K562 (cell line): ENCODE measurements around the gene CTU1. TPM values are rescaled to one million over a fixed set of nuclear protein-coding genes. Genes with fewer than 3 reads are reported as not detected.

Experiments
- ATAC-seq: fragments of 200-7000 bp; cut with Tn5 transposase; 3 replicates; pipeline ENCODE4 v1.9.1; 2020; ENCODE audit warnings: moderate library complexity
- BruUV-seq: library from RNA; stranded (reverse); fragments of 400-500 nt; replicated peaks from 2 replicates; lab custom pipeline; 2021; lab: Mats Ljungman, UMichigan
- CTCF ChIA-PET: fragments of 300-600 bp; formaldehyde crosslinking; extraction: SDS; loops from one replicate; lab custom pipeline; 2021; ENCODE audit warnings: low intra/inter-chr PET ratio; lab: Yijun Ruan, JAX
- POLR2A ChIA-PET: fragments of 300-600, 350-650 bp; sonication (Branson Sonifier 250); formaldehyde crosslinking; extraction: SDS; loops from one replicate; lab custom pipeline; 2021; ENCODE audit warnings: antibody characterized with exemption, inconsistent platforms; lab: Yijun Ruan, JAX
- DNase-seq, 4 experiments: peaks; one replicate each; pipeline versions ENCODE4 v3.0.0 to v3.0.0-alpha.2; 2011 to 2018; ENCODE audit warnings: low spot score in 3 of 4, mixed read lengths in 3 of 4; ENCODE audit errors: extremely low read depth in 1 of 4
- FAIRE-seq: peaks from 2 replicates; lab custom pipeline; 2011; peaks lifted over from hg19 to GRCh38; lab: Jason Lieb, UNC
- H2AFZ ChIP-seq: 2 replicates; pipeline ENCODE4 v1.6.0; 2011; ENCODE audit warnings: low read depth, low read length, control low read depth, inconsistent platforms
- H3K27ac ChIP-seq: fragments of 200-600 bp; 3 replicates; pipeline ENCODE4 v1.8.0; 2011; ENCODE audit warnings: low read depth, mild to moderate bottlenecking, control low read depth, inconsistent platforms, low read length, moderate library complexity, mixed read lengths; ENCODE audit errors: extremely low read depth
- H3K27me3 ChIP-seq, 2 experiments: fragments of 300-600 bp in 1 of 2; 2 replicates in 1 of 2; 3 replicates in 1 of 2; pipeline versions ENCODE4 v1.6.0 to v1.8.0; 2011; ENCODE audit warnings: inconsistent platforms in 2 of 2, low read length in 2 of 2, mild to moderate bottlenecking in 1 of 2, mixed read lengths in 1 of 2, moderate library complexity in 1 of 2; ENCODE audit not compliant: control insufficient read depth in 2 of 2, insufficient read depth in 2 of 2
- H3K36me3 ChIP-seq: fragments of 300-600 bp; 3 replicates; pipeline ENCODE4 v1.8.0; 2011; ENCODE audit warnings: mild to moderate bottlenecking, low read length, inconsistent platforms; ENCODE audit not compliant: control insufficient read depth, insufficient read depth
- H3K4me1 ChIP-seq, 2 experiments: fragments of 200-600 bp in 1 of 2; replicated peaks in 1 of 2; 2 replicates in 1 of 2; 3 replicates in 1 of 2; pipeline versions ENCODE4 v1.5.1 to v1.8.0; 2011; ENCODE audit warnings: inconsistent platforms in 2 of 2, low read length in 2 of 2, mild to moderate bottlenecking in 1 of 2, mixed read lengths in 1 of 2, moderate library complexity in 1 of 2; ENCODE audit not compliant: control insufficient read depth in 2 of 2, insufficient read depth in 2 of 2
- H3K4me2 ChIP-seq: 2 replicates; pipeline ENCODE4 v1.6.1; 2011; ENCODE audit warnings: low read length, control low read depth, inconsistent platforms, mixed read lengths; ENCODE audit not compliant: insufficient read depth
- H3K4me3 ChIP-seq: fragments of 200-600 bp; sonication (generic), shearing (Covaris generic); 2 replicates; pipeline ENCODE4 v1.5.1; 2016; ENCODE audit warnings: control low read depth, inconsistent platforms
- H3K79me2 ChIP-seq: fragments of 200-600 bp; 3 replicates; pipeline ENCODE4 v1.8.0; 2011; ENCODE audit warnings: low read length, inconsistent platforms; ENCODE audit not compliant: control insufficient read depth, insufficient read depth
- H3K9ac ChIP-seq, 2 experiments: 2 replicates each; pipeline versions ENCODE4 v1.6.0 to v1.6.1; 2011; ENCODE audit warnings: low read depth in 2 of 2, low read length in 2 of 2, control low read depth in 1 of 2, inconsistent platforms in 1 of 2, mild to moderate bottlenecking in 1 of 2, mixed read lengths in 1 of 2; ENCODE audit not compliant: insufficient read depth in 1 of 2
- H3K9me1 ChIP-seq: one replicate; pipeline ENCODE4 v1.6.0; 2011; ENCODE audit warnings: inconsistent platforms, mild to moderate bottlenecking, low read length, moderate library complexity; ENCODE audit not compliant: control insufficient read depth, insufficient read depth
- H3K9me3 ChIP-seq: replicated peaks from 2 replicates; pipeline ENCODE4 v1.5.1; 2011; ENCODE audit warnings: low read depth, low read length, inconsistent platforms; ENCODE audit not compliant: control insufficient read depth, insufficient read depth
- H4K20me1 ChIP-seq: replicated peaks from 2 replicates; pipeline ENCODE4 v1.6.1; 2011; ENCODE audit warnings: low read length, inconsistent platforms, mixed read lengths; ENCODE audit not compliant: control insufficient read depth, insufficient read depth
- BACH1 ChIP-seq: fragments of 200-800 bp; sonication (Bioruptor generic); IDR thresholded peaks from 2 replicates; pipeline ENCODE4 v1.6.1; 2016; ENCODE audit warnings: missing genetic modification characterization, missing compliant biosample characterization
- CBX5 ChIP-seq: IDR thresholded peaks from 2 replicates; pipeline ENCODE4 v1.6.1; 2014; ENCODE audit warnings: low read depth, borderline replicate concordance
- CTCFL ChIP-seq: IDR thresholded peaks from 2 replicates; pipeline ENCODE4 v1.6.1; 2011; ENCODE audit warnings: borderline replicate concordance, low read depth, mild to moderate bottlenecking, moderate library complexity, low read length; ENCODE audit not compliant: insufficient read depth, poor library complexity, severe bottlenecking
- HDGF ChIP-seq: fragments of 450-650 bp; IDR thresholded peaks from 2 replicates; pipeline ENCODE4 v1.6.1; 2016
- MTA3 ChIP-seq: fragments of 450-650 bp; formaldehyde crosslinking; IDR thresholded peaks from 2 replicates; pipeline ENCODE4 v1.6.1; 2017; ENCODE audit warnings: mild to moderate bottlenecking, borderline replicate concordance
- NR4A1 ChIP-seq, 2 experiments: fragments of 250-450 bp in 1 of 2; fragments of 450-650 bp in 1 of 2; sonication (Bioruptor Pico) in 1 of 2; IDR thresholded peaks; 2 replicates each; pipeline versions ENCODE4 v1.4.0 to v1.6.1; 2016 to 2020; ENCODE audit warnings: mild to moderate bottlenecking in 2 of 2, missing compliant biosample characterization in 1 of 2, missing genetic modification characterization in 1 of 2, moderate library complexity in 1 of 2
- RBBP5 ChIP-seq: fragments of 200-600 bp; sonication (generic); IDR thresholded peaks from 2 replicates; pipeline ENCODE4 v1.6.1; 2012; ENCODE audit warnings: borderline replicate concordance, mild to moderate bottlenecking, low read length, control low read depth, inconsistent platforms; ENCODE audit not compliant: insufficient read depth, poor library complexity, severe bottlenecking
- SMARCE1 ChIP-seq: fragments of 450-650 bp; IDR thresholded peaks from 2 replicates; pipeline ENCODE4 v1.7.1; 2016; ENCODE audit warnings: mild to moderate bottlenecking
- SNRNP70 ChIP-seq: fragments of 200-400 bp; formaldehyde crosslinking; optimal IDR thresholded peaks from 2 replicates; pipeline ENCODE3; 2017; ENCODE audit warnings: low read depth, low read length
- SREBF1 ChIP-seq: fragments of 150-350 bp; IDR thresholded peaks from 2 replicates; pipeline ENCODE4 v1.6.1; 2014; ENCODE audit warnings: antibody characterized with exemption, low read depth, low read length, borderline replicate concordance
- WHSC1 ChIP-seq: IDR thresholded peaks from one replicate; pipeline ENCODE4 v1.6.1; 2012; ENCODE audit warnings: low read length, control low read depth, inconsistent platforms
- ZBTB12 ChIP-seq: fragments of 250-450 bp; sonication (Bioruptor Pico); IDR thresholded peaks from 2 replicates; pipeline ENCODE4 v1.4.0; 2020
- WGBS: fragments of 100-300 bp; shearing (Covaris generic); methylation state at CpG from one replicate; pipeline ENCODE4 v1.1.6; 2016; ENCODE audit warnings: low coverage, mixed read lengths; ENCODE audit not compliant: insufficient coverage; ENCODE audit errors: missing lambda C conversion rate; 5-methylcytosine and 5-hydroxymethylcytosine counted together
- in situ Hi-C: fragments of 300-500 bp; cut with MboI; formaldehyde crosslinking; loops from 4 replicates; pipeline ENCODE4 v1.15.0; 2018; ENCODE audit warnings: inconsistent platforms, mixed read lengths
- intact Hi-C: fragments of 100-400 bp; cut with micrococcal nuclease; formaldehyde crosslinking; loops from 2 replicates; pipeline ENCODE4 v1.14.2; 2022
- polyA plus RNA-seq, 8 experiments: library from polyadenylated mRNA; depleted of rRNA in 4 of 8; stranded (reverse) in 5 of 8; unstranded in 3 of 8; fragments of >200 nt; fragmentation: Nextera tagmentation in 2 of 8; fragmentation: Illumina TruSeq in 1 of 8; extraction: Ambion mirVana in 2 of 8; extraction: Trizol in 1 of 8; gene quantifications; 2 replicates each; pipeline versions ENCODE4 v1.2.1 to v1.2.3, GENCODE V29; 2011 to 2014; ENCODE audit warnings: inconsistent platforms in 1 of 8, missing spikeins in 1 of 8
- total RNA-seq, 7 experiments: library from RNA; depleted of rRNA in 6 of 7; stranded (reverse); fragments of >200 nt in 6 of 7; fragmentation: Illumina TruSeq in 2 of 7; extraction: Trizol in 2 of 7; gene quantifications; 2 replicates each; pipeline versions ENCODE4 v1.2.1 to v1.2.3, GENCODE V29; 2011 to 2021; ENCODE audit warnings: low replicate concordance in 1 of 7
- TF ChIP-seq, protein P1 (sequence below): conservative IDR thresholded peaks from 2 replicates; pipeline ENCODE4 v1.6.1; 2011; ENCODE audit warnings: low read depth, mild to moderate bottlenecking, low read length; ENCODE audit not compliant: control insufficient read depth

CTU1 gene
- total and polyA plus RNA-seq, 9 of the 15 experiments (the other 6 are each of a cell fraction or from before 2014, with no cell fraction given) = 0.03 to 18.4 (median 2.3) TPM; not detected in 1

DNA sequence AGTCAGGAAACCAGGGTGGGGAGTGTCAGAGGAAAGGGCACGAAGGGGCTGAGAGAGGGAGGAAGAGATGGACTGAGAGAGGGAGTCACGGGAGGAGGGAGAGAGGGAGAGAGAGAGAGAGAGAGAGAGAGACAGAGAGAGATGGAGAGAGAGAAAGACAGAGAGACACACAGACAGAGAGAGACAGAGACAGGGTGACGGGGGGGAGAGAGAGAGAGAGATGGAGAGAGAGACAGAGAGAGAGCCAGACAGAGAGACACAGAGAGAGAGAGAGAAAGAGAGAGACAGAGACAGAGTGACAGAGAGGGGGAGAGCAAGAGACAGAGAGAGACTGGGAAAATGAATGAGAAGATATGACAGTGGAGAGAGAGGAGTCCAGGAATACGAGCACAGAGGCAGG, 25.0 kb downstream of the CTU1 start:
- Histone ChIP-seq H3K9me1 (no peaks in the 10 kb centered on the region), H3K9me3 (no peaks in the 10 kb centered on the region), H3K79me2 (no peaks in the 10 kb centered on the region), H3K27ac (no peak overlapping the region), H3K4me3 (no peak overlapping the region), H2AFZ (no peak overlapping the region), H3K27me3 (peaks cover 23 to 78% of the 10 kb centered on the region in 2 experiments; a peak in 4 of 5 replicates), H3K4me1 (peaks cover 0 to 10% of the 10 kb centered on the region in 2 experiments; a peak in 2 of 5 replicates), H3K9ac (no peak overlapping the region), H3K36me3 (no peaks in the 10 kb centered on the region), H4K20me1 (no peaks in the 10 kb centered on the region; the same call in 1 of the 2 replicates), H3K4me2 (no peak overlapping the region)
- intact Hi-C loops (no loop called here), in situ Hi-C loops (no loop called here)
- DNase-seq (no peak), FAIRE-seq (no peak), ATAC-seq (no peak)
- CTCF ChIA-PET = no interaction called here
- WGBS = 0% methylated on average over 1 of the region's 4 CpGs
- TF ChIP-seq SNRNP70 (no peak), NR4A1 (CRISPR knock-in tag; IDR thresholded peaks at IDR 0.05) (no peak), NR4A1 (tag; IDR thresholded peaks at IDR 0.05) (no peak), SREBF1 (no peak), ZBTB12 (no peak), SMARCE1 (no peak), RBBP5 (no peak), CBX5 (no peak), CTCFL (no peak), BACH1 (tag) (no peak), HDGF (no peak), WHSC1 (no peak), MTA3 (no peak)
- TF ChIP-seq, protein P1, sequence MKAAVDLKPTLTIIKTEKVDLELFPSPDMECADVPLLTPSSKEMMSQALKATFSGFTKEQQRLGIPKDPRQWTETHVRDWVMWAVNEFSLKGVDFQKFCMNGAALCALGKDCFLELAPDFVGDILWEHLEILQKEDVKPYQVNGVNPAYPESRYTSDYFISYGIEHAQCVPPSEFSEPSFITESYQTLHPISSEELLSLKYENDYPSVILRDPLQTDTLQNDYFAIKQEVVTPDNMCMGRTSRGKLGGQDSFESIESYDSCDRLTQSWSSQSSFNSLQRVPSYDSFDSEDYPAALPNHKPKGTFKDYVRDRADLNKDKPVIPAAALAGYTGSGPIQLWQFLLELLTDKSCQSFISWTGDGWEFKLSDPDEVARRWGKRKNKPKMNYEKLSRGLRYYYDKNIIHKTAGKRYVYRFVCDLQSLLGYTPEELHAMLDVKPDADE = no peak
- POLR2A ChIA-PET = no interaction called here
- BruUV-seq = no TSS peak
